Mucosa of descending colon (tissue), 3 donors: ENCODE results near the gene ZMAT3. TPM values are rescaled to one million over a fixed set of nuclear protein-coding genes. Genes with fewer than 3 reads are reported as not detected.

Source experiments
- ATAC-seq: fragments of 200-7000 bp; cut with Tn5 transposase; one replicate; pipeline ENCODE4 v1.9.1; 2020; ENCODE audit warnings: mild to moderate bottlenecking, moderate library complexity
- DNase-seq, 3 donors: peaks; one replicate each; pipeline ENCODE4 v3.0.0-alpha.2; 2020
- H3K36me3 ChIP-seq: fragments of 200-600 bp; one replicate; pipeline ENCODE4 v1.8.0; 2021; ENCODE audit warnings: low read depth, mild to moderate bottlenecking
- H3K4me1 ChIP-seq: fragments of 200-600 bp; one replicate; pipeline ENCODE4 v1.8.0; 2021; ENCODE audit warnings: low read depth, mild to moderate bottlenecking
- H3K4me3 ChIP-seq: fragments of 200-600 bp; one replicate; pipeline ENCODE4 v1.8.0; 2021; ENCODE audit warnings: mild to moderate bottlenecking
- H3K9me3 ChIP-seq: fragments of 200-600 bp; one replicate; pipeline ENCODE4 v1.8.0; 2021; ENCODE audit warnings: mild to moderate bottlenecking
- intact Hi-C, 2 donors: fragments of 100-400 bp; cut with DNase I in 1 of 2; cut with micrococcal nuclease in 1 of 2; formaldehyde crosslinking; loops; one replicate each; pipeline versions ENCODE4 v1.11.0 to v1.11.1; 2022; cut with DNase I, micrococcal nuclease
- total RNA-seq, 3 donors: library from RNA; stranded (reverse); fragmentation: NEBNext Ultra II Directional in 2 of 3; extraction: Animal tissue kit (Norgen Biotek cat#: 25700) in 2 of 3; gene quantifications; one replicate each; pipeline versions ENCODE4 v1.2.1 to v1.2.4, GENCODE V29; 2021 to 2023
- TF ChIP-seq, protein P1 (sequence below): fragments of 200-600 bp; IDR thresholded peaks from one replicate; pipeline ENCODE4 v1.8.0; 2022; ENCODE audit warnings: antibody characterized with exemption, mild to moderate bottlenecking
- donor health status: DM: no; HTN: no; CAD: no; lungs with moderate emphysema.
- donor health status: DM: no; HTN: no; CAD: no.
- donor health status: DM: no; HTN: yes; CAD: no.

The ZMAT3 gene
- total RNA-seq, 3 donors from 2014 or later, result 9.3 to 22.2 (median 9.5) TPM

DNA sequence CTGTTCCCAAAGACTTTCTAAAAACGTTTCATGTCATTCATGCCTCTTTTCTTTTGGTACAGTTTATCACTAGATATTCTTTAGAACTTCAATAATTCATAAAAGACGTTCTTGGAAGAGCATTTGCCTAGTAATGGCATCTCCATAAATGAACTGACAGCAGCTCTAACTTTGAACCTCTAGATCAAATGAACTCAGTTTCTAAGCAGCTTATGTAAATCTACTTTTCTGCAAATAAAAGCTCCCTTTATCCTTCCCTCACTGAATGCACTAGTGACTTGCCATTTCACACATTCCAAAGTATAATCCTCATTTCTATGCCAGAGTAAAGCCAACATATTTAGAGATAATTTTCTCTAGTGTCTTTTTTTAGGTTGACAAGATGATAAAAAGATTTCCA lies 85.2 kb downstream of the ZMAT3 start:
- TF ChIP-seq, protein P1, sequence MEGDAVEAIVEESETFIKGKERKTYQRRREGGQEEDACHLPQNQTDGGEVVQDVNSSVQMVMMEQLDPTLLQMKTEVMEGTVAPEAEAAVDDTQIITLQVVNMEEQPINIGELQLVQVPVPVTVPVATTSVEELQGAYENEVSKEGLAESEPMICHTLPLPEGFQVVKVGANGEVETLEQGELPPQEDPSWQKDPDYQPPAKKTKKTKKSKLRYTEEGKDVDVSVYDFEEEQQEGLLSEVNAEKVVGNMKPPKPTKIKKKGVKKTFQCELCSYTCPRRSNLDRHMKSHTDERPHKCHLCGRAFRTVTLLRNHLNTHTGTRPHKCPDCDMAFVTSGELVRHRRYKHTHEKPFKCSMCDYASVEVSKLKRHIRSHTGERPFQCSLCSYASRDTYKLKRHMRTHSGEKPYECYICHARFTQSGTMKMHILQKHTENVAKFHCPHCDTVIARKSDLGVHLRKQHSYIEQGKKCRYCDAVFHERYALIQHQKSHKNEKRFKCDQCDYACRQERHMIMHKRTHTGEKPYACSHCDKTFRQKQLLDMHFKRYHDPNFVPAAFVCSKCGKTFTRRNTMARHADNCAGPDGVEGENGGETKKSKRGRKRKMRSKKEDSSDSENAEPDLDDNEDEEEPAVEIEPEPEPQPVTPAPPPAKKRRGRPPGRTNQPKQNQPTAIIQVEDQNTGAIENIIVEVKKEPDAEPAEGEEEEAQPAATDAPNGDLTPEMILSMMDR, result no peak
- no peaks in the 10 kb centered on the region for H3K4me1 ChIP-seq
- no peak for DNase-seq

DNA sequence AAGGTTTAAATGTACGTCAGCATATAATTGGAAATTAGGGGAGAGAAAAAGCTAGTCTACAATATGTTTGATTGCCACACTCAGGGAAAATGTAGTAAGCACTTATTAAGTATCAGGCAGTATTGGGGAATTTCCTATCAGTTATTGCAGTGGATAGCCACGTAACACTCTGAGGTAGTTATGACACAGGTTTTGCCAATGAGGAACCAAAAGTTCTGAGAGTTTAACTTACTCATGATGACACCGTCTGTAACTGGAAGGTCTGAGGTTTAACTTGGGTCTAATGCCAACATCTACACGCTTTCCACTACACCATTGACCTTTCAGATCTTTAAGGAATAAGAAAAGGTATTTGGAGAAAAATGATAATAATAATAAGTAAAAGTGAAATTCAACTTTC lies 89.5 kb downstream of the ZMAT3 start:
- H3K4me3 ChIP-seq, result no peak overlapping the region
- no peaks in the 10 kb centered on the region for H3K36me3 ChIP-seq
- intact Hi-C loops, result no loop called here
- DNase-seq, result no peak
- H3K9me3 ChIP-seq, result peaks cover 4% of the 10 kb centered on the region
- ATAC-seq, result no peak
- no peaks in the 10 kb centered on the region for H3K4me1 ChIP-seq
- TF ChIP-seq, protein P1, result no peak

More for the DNA sequence above, 85.2 kb downstream of the ZMAT3 start:
- peaks cover 35% of the 10 kb centered on the region for H3K9me3 ChIP-seq
- intact Hi-C loops, result no loop called here
- no peaks in the 10 kb centered on the region for H3K36me3 ChIP-seq
- no peak for ATAC-seq
- no peak overlapping the region for H3K4me3 ChIP-seq

DNA sequence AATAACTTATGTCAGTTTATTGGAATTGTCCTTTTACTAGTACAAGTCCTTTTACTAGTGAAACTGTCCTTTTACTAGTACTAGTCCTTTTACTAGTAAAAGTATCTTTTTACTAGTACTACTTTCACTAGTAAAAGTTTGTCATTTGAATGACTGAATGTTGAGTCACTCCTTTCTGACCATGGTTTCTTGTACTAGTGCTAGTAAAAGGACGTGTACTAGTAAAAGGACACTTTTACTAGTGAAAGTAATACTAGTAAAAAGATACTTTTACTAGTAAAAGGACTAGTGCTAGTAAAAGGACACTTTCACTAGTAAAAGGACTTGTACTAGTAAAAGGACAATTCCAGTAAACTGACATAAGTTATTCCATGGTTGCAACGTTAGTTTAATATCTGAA lies 96.3 kb downstream of the ZMAT3 start:
- ATAC-seq, result no peak
- Histone ChIP-seq H3K9me3 (no peaks in the 10 kb centered on the region), H3K4me3 (no peak overlapping the region), H3K4me1 (no peaks in the 10 kb centered on the region), H3K36me3 (no peaks in the 10 kb centered on the region)
- no peak for DNase-seq
- intact Hi-C loops, result no loop called here
- TF ChIP-seq, protein P1, result no peak

- intact Hi-C loops, result no loop called here
Observed at GRCh38 chr3:178971614-178972013, 100.0 kb downstream of the ZMAT3 start.

DNA sequence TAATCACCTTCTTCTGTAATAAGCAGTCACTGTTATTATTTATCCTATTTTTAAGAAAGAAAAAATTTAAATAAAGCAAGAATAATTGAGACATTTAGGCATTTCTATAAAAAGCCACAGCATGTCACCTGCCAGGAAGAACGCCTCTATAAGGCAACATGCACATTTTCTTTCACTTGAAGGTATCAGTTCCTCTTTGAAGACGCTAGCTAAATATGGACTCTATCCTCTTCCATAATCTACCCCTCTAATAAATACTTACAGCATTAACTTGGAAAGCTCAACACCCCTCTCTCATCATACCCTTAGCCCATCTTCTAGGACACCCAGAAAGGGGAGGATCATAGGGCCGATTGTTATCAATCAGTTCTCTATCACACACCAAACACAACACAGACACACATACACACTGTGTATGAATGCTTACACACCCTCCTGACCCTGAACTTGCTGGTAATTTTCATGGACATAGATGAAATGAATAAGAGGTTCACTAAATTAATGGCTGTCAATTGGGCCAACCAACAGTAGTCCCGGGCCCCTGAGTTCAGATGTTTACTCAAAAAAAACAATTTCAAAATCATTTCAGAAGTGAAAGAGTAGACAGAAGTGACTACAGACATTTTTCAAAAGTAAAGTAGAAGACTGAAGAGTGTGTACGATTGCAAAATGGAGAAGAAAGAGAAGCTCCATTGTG lies 102.5 kb downstream of the ZMAT3 start:
- intact Hi-C loops, result loop anchor here (10.0 kb wide), 2 partner anchors 524 to 534 kb away; no protein-coding TSS in a partner anchor
- TF ChIP-seq, protein P1, result no peak
- no peaks in the 10 kb centered on the region for H3K36me3 ChIP-seq
- no peak overlapping the region for H3K4me3 ChIP-seq
- no peak for DNase-seq
- H3K9me3 ChIP-seq, result no peaks in the 10 kb centered on the region
- H3K4me1 ChIP-seq, result peaks cover 6% of the 10 kb centered on the region
- ATAC-seq, result peak; percentile 22

More at GRCh38 chr3:178971614-178972013, 100.0 kb downstream of the ZMAT3 start:
- Histone ChIP-seq H3K4me1 (no peaks in the 10 kb centered on the region), H3K9me3 (no peaks in the 10 kb centered on the region), H3K36me3 (no peaks in the 10 kb centered on the region), H3K4me3 (no peak overlapping the region)
- ATAC-seq, result no peak
- DNase-seq, result no peak
- TF ChIP-seq, protein P1, result no peak

Other genes starting within 250 kb of the ZMAT3 start
- gene PIK3CA, start 76.5 kb upstream of the ZMAT3 start, total RNA-seq, result 10 to 100 TPM; 16.5 to 30.6 (median 19.5) TPM
- 1 to 10 TPM; 2.1 to 2.7 (median 2.4) TPM for gene KCNMB3, start 179.3 kb upstream of the ZMAT3 start, total RNA-seq